Stimulated activated CD4-positive, alpha-beta T cell treated with anti-CD3 and anti-CD28 coated beads, Interleukin-12 subunit alpha, Interleukin-12 subunit beta, amount 100 ng/mL, for 24 hours (primary cell): Measurements from ENCODE around the gene FCGBP.
A peak's percentile ranks its signal among the peaks of the same experiment; 100 is the strongest.

Source experiments
- DNase-seq, 2 experiments: peaks; one replicate each; pipeline ENCODE4 v3.0.0-alpha.2; 2020; ENCODE audit warnings: low read depth in 2 of 2

FCGBP gene

DNA sequence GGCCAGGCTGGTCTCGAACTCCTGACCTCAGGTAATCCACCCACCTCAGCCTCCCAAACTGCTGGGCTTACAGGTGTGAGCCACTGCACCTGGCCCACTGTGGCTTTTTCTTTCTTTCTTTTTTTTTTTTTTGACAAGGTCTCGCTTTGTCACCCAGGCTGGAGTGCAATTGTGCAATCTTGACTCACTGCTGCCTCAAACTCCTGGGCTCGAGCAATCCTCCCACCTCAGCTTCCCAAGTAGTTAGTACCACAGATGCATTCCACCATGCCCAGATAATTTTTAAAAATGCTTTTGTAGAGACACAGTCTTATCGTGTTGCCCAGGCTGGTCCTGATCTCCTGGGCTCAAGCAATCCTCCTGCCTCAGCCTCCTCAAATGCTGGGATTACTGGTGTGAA is 12.1 kb upstream of the FCGBP start:
- no peak for DNase-seq

DNA sequence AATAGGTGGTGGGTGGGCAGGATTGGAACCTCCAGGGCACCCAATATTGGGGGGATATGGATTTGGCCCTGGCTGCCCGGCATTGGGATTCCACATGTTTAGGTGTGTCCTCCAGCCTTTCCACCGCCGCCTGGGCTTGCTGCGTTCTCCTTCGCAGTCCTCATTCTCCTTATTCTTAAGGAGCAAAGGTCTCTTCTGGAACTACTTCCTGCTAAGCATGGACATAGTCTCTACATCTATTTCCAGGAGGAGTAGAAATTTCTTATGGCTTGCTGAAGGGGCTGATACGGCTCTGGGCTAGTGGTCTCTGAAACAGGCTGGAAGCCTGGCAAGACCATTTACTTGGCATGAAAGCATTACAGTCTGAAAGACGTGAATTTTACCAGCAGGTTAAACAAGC is 9.2 kb upstream of the FCGBP start:
- no peak for DNase-seq

DNA sequence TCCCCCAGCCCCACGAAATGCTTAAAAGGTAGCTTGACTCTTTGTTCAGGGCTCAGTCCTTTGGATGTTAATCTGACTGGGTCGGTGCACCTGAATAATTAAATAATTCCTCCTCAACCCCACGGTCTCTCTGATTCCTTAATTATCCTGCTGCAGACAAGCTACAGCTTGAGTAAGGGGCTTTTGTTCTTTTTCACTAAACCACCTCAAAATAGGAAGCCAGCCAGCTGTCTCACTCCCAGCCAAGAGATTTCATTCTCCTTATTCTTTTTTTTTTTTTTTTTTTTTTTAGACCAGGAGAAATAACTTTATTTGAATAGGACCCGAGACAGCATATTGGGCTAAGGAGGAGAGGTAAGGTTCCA is 7.9 kb upstream of the FCGBP start:
- DNase-seq, result no peak

DNA sequence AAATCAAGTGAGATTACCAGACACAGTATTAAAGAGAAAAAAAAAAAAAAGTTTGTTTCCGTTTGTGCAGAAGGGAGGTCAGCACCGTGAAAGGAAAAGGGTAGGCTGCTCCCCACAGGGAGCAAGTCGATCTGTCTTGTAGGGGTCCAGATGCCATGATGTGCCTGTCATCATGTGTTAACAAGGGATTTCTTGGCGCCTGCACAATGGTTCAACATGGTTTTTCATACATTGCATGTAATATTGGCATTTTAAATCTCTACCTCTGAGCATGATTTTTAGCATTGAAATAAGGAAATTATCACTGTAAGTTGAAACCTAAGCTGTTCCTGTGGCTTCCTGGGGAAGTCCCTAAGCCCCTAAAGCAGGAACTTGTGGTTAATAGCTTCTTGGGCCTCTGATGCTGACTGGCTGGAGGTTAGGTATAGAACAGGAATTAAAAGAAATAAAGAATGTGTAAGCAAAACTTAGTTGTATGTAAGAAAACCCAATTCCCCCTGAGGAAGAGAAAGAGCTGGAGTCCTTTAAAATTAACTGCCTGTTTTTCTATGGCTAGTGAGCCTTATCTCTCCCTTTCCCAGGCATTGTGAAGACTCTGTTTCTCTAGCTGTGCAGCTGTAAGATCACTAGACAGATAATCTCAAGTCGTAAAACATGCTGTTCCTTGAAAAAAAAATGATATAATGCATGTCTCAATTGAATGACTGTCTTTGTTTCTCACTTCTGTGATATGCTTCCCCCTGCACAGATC is 7.4 kb upstream of the FCGBP start:
- DNase-seq, result peak in 1 of 2 experiments; percentile 24

DNA sequence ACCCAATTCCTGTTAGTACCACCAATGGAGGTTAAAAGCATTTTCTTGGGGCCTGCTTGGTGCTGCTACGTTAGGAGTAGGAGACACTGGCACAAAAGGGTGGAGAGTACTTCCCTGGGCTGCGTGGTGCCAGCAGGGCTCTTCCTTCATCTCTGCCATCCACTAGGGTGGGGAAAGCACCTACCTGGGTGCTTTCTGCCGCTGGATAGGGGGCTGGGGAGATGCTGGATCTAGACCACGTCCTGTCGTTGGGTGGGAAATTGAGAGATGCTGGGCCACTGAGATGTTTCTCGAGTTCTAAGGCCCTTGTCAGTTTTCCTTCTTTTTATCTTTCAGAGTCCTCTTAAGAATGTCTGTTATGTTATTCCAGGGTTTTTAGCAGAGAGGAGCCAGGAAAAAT is 6.7 kb upstream of the FCGBP start:
- DNase-seq, result no peak

DNA sequence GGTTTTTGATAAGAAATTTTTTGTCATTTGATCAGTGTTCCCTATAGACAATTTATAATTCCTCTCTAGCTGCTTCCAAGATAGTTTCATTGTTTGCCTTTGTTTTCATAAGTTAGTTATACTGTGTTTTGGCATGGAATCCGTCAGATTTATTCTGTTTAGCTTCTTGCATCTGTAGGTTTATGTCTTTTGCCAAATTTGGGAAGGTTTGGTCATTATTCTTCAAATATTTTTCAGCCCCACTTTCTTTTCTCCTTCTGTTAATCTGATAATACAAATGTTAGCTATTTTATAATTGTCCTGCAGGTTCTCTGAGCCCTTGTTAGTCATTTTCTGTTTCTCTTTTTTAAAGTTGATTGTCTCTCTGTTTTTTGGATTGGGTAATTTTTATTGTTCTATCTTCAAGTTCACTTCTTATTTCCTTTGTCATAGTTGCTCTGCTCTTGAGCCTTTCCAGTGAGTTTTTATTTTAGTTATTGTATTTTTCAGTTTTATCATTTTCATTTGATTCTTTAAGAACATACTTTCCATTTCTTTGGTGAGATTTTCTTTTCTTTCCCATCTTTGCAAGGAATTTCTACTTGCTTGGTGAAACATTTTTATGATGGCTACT is 5.9 kb upstream of the FCGBP start:
- DNase-seq, result no peak

DNA sequence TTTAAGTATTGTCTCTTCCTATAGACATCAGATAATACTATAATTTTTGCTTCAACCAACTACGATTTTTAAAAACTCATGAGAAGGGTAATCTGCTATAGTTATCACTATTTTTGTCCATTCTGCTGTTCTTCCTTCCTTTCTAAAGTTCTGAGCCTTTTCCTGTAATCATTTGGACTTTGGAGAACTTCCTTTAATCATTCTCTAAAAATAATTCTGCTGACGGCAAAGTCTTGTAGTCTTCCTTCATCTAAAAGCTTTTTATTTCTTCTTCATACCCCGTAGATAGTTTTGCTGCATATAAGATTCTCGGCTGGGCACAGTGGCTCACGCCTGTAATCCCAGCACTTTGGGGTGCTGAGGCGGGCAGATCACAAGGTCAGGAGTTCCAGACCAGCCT is 5.1 kb upstream of the FCGBP start:
- no peak for DNase-seq

DNA sequence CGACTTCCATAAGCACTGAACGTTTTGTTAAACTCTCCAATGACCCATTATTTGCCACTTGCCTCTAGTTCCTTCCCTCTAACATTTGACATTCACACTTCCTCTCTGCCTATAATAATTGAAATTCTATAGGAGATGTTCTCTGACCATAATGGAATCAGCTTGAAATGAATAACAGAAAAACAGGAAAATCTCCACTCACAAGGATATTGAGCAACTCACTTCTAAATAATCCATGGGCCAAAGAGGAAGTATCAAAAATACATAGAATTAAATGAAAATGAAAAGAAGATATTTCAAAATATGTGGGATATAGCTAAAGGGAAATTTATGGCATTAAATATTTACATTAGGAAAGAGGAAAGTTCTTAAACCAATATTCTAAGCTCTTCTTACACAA is 3.4 kb upstream of the FCGBP start:
- no peak for DNase-seq

DNA sequence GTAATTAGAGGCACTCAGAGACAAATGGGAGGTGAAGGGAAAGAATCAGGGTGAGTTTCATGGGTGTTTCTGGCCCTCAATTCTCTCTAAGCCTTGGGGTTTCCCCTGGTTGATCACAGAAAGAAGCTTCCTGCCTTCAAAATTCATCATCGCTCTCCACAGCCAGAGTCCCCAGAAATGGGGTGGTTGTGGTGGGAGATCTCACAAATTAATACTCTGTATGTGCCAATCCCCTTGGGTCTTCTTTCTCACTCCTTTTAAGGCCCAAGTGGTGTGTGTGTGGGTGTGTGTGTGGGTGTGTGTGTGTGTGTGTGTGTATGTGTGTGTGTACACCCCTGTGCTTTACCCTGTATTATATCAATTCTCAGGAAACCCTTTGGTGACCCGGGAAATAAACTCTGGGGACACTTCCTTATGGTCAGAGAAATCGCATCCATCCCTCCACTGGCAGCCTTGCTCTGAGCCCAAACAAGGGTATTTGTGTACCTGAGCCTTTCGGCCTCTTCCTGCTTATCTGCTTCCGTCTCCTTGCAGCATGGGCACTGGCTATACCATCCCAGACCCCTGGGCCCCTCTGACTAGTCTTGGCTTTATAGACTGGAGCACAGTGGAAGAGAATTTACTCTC is 2.8 kb upstream of the FCGBP start:
- DNase-seq, result peak; percentile 20 to 21

DNA sequence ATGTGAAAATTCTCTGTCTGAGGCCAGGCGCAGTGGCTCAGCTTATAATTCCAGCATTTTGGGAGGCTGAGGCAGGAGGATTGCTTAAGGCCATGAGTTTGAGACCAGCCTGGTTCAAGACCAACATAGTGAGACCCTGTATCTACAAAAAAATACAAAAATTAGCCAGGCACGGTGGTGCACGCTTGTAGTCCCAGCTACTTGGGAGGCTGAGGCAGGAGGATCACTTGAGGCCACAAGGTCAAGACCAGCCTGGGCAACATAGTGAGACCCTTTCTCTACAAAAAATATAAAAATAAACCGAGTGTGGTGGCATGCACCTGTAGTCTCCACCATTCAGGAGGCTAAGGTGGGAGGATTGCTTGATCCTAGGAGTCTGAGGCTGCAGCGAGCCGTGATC is 2.2 kb upstream of the FCGBP start:
- no peak for DNase-seq

DNA sequence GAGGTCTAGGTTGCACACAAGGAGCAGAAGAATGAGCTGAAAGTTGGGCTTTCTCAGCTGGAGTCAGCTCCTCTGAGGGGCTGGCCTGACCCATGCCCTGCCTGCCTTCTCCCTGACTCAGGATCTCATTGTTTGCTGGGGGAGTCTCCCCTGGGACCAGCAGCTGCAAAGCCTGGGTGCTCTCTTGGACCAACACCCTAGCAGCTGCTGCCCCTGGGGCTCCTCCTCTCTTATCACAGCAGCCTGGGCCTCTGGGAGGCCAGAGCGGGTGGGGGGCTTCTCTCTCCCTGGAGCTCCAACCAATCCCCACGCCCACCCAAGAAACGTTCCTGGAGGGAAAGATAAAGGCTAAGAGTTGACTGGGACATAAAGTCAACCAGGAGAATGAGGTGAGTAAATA is 1.6 kb upstream of the FCGBP start:
- no peak for DNase-seq

DNA sequence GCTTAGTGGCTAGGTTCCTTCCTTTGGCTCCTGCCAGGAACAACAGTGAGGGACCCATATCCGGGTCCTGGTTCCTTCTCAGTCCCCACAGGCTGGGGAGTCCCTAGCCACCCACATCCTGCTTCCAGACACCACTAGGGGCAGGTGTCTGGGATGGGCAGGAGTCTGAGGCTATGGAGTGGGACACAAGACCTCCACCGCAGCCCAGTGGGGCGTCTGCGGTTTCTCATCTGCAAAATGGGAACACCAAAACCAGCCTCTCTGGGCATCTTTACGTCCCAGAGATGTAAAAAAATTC is 879 bp upstream of the FCGBP start:
- DNase-seq, result no peak

DNA sequence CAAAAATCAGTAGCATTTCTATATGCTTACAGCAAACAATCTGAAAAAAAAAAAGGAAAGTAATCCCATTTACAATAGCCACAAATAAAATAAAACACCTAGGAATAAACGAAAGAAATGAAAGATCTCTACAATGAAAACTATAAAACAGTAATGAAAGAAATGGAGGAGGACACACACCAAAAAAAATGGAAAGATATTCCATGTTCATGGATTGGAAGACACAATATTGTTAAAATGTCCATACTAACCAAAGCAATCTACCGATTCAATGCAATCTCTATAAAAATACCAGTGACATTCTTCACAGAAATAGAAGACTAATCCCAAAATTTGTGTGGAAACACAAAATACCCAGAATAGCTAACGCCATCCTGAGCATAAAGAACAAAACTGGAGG is 4.7 kb downstream of the FCGBP start:
- no peak for DNase-seq

DNA sequence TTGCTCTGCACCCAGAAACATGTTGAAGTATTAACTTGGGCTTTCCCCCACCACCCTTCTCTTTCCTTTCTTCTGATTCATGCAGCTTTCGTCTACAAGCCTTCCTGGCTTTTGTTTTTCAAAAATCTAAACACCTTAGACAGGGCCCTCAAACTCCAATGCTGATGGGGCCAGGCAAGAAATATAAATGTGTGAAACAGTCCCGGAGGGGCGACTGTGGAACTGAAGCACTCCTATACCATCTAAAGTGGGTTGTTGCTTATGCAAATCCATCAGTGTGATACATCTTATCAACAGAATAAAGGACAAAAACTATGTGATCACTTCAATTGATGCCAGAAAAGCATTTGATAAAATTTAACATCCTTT is 6.1 kb downstream of the FCGBP start:
- DNase-seq, result no peak

DNA sequence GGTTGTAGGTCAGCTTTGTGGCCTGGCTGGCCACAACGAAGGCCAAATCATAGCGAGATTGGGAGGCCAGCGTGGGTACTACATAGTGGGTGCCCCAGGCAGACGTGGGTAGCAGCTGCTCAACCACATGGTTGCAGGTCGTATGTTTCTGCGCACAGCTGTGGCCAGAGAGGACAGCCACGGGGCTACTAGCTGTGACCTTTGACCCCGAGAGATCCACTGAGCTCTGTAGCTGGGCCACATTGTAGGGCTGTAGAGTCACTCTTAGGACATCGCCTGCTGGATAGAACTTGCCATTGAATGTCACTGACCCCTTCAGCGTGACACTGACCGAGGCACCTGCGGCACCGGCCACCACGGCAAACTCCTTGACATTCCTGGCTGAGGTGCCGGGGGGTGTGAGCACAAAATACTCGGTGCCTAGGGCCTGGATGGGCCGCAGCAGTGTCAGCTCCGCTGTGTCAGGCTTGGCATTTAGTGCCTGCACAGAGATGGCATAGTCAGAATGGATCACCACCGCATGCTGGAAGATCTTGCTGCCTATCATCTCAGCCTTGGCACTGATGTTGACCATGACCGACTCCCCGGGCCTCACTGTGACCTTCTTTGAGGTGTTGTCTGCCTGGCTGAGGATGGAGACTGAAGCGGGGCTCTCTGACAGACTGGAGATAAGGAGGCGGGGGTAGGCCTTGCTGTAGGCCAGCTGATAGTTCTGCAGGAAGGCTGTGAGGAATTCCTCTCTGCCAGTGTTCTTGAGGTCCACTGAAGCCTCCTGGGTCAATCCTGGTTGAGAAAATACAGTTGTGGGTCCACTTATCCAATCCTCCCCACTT is 6.7 kb downstream of the FCGBP start:
- no peak for DNase-seq

DNA sequence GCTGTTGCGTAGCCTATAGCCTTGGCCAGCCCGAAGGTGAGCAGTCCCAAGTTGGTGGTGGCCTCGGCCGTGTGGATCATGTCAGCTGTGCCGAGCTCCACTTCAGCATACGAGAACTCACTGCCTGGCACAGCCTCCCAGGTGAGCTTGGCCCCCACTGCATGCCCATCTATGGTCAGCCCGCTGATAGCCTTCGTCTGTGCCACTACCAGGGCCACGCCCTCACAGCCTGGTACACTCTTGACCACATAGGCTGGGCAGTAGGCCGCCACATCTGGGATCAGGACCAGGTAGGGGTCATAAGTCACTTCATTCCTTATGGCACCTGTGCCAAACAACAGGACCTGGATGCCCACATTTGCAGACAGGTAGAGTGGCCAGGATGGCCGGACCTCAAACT is 7.4 kb downstream of the FCGBP start:
- no peak for DNase-seq

DNA sequence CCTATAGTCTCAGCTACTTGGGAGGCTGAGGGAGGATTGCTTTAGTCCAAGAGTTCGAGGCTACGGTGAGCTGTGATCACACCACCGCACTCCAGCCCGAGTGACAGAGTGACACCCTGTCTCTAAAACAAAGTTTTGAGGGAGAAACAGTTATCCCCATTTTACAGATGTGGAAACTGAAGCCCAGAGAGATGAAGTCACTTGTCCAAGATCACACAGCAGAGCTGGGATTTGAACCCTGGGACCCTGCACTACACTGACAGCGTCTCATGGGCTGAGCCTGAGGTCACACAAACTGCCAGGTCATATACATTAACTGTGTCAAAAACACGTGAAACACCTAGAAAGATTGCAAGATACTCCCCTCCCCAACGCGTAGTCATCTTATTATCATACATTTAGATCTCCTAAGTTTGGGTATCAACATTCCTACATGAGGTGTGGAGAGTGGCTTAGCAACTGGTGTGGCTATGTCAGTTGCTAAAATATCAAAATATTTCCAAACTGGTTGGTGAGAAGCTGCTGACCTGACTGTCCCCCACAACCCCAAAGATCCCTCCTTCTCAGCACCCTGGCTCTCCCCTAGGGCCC is 8.2 kb downstream of the FCGBP start:
- no peak for DNase-seq

DNA sequence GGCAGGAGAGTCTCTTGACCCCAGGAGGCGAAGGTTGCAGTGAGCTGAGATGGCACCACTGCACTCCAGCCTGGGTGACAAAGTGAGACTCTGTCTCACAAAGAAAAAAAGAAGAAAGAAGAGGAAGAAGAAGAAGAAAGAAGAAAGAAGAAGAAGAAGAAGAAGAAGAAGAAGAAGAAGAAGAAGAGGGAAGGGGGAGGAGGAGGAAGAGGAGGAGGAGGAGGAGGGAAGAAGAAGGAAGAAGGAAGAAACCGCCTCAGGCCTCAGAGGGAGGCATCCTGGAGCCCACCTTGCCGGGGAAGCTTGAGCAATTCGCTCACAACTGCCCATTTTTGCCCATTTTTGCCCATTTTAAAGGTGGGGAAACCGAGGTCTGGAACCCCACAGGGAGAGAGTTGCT is 9.5 kb downstream of the FCGBP start:
- no peak for DNase-seq

DNA sequence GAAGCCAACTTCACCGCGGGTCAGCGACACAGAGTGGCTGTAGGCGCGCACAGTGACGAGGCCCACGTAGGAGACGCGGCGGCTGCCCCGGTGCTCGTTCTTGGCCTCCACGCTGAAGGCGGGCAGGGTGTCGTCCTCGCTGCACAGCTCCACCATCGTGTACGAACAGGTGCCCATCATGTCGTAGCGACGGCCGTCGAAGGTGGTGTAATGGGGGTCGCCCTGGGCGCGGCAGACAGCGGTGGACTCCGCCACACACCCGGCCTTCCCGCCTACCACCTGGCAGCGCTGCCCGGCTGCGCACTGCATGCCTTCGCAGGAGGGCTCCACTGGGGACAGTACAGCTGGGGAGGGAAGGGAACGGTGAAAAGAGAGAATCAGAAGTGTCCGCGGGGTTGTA is 10.0 kb downstream of the FCGBP start:
- DNase-seq, result no peak

DNA sequence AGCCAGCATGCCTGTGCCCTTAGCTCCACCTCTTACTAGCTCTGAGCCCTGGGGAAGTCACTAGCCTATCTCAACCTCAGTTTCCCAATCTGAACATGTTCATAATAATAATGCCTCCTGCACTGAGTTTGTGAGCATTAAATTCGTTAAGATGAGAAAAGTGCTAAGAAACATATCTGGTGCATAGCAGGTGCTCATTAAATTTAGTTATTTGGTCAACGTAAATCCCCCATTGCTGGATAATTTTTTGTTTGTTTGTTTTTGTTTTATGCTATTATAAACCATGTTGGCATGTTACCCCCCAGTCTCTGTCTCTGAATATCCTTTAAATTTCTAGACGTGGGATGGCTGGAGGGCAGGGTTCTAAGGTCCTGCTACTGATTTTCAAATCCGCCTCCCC is 10.6 kb downstream of the FCGBP start:
- DNase-seq, result no peak

DNA sequence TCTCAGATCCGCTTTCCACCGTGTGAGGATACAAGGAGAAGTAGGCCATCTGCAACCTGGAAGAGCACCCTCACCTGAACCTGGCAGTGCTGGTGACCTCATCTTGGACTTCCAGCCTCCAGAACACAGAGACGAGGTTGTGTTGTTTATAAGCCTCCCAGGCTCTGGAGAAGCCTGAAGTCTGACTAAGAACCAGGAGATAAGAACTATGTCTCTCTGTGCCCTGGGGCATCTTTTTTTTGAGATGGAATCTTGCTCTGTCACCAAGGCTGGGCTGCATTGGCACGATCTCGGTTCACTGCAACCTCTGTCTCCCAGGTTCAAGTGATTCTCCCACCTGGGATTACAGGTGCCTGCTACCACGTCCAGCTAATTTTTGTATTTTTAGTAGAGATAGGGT is 14.5 kb downstream of the FCGBP start:
- no peak for DNase-seq

DNA sequence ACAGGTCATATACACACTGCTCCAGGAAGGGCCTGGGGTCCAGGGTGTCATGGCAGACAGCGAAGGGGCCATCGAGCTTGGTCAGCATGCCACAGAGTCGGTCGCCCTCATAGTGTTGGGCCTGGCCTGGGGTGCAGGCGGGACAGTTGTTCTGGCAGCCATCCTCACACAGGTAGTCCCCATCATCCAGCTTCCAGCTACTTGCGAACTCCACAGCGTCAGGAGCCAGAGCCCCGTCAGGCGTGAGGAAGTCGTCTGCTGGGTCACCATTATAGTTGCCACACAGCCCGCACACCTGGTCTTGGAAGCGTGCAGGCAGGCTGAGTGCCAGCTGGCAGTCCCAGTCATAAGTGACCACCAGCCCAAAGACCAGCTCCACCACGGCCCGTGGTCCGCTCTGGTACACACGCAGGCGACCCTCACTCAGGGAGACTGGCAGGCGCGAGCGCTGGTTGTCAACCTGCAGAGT is 16.2 kb downstream of the FCGBP start:
- DNase-seq, result no peak
